HepG2 (cell line): ENCODE data around the gene DNAJC9. TPM values are rescaled to one million over a fixed set of nuclear protein-coding genes. Genes with fewer than 3 reads are reported as not detected.
A peak's percentile ranks its signal among the peaks of the same experiment; 100 is the strongest.

Experiments used
- BATF2 ChIP-seq: sonication (generic); formaldehyde crosslinking; IDR thresholded peaks from 2 replicates; pipeline ENCODE4 v1.8.0; 2022; ENCODE audit warnings: mild to moderate bottlenecking, missing genetic modification reagents, moderate library complexity
- CSRNP2 ChIP-seq: sonication (generic); formaldehyde crosslinking; conservative IDR thresholded peaks from 2 replicates; pipeline ENCODE4 v1.8.0; 2022; ENCODE audit warnings: low read depth, missing genetic modification reagents
- KLF13 ChIP-seq: sonication (generic); formaldehyde crosslinking; IDR thresholded peaks from 2 replicates; pipeline ENCODE4 v1.4.0; 2020; ENCODE audit warnings: mild to moderate bottlenecking, missing genetic modification reagents
- LCORL ChIP-seq, 2 experiments: fragments of 450-650 bp in 1 of 2; sonication (generic) in 1 of 2; formaldehyde crosslinking in 1 of 2; IDR thresholded peaks; 2 replicates each; pipeline versions ENCODE4 v1.5.0 to v1.6.1; 2017 to 2020; ENCODE audit warnings: antibody characterized with exemption in 1 of 2, missing genetic modification reagents in 1 of 2
- MAFG ChIP-seq: sonication (generic); formaldehyde crosslinking; IDR thresholded peaks from 2 replicates; pipeline ENCODE4 v1.5.1; 2020; ENCODE audit warnings: mild to moderate bottlenecking, missing genetic modification reagents
- MAZ ChIP-seq, 2 experiments: sonication (generic) in 1 of 2; formaldehyde crosslinking in 1 of 2; IDR thresholded peaks; 2 replicates each; pipeline versions ENCODE4 v1.5.0 to v1.6.1; 2012 to 2020; ENCODE audit warnings: low read depth in 2 of 2, mild to moderate bottlenecking in 2 of 2, borderline replicate concordance in 1 of 2, improper control_type of control experiment in 1 of 2, low read length in 1 of 2, missing genetic modification reagents in 1 of 2, moderate library complexity in 1 of 2
- NCOA1 ChIP-seq: sonication (generic); formaldehyde crosslinking; IDR thresholded peaks from 2 replicates; pipeline ENCODE4 v1.9.0; 2021; ENCODE audit warnings: missing genetic modification reagents
- NFRKB ChIP-seq: fragments of 450-650 bp; IDR thresholded peaks from 2 replicates; pipeline ENCODE4 v1.6.1; 2017
- POGK ChIP-seq: sonication (generic); formaldehyde crosslinking; conservative IDR thresholded peaks from 2 replicates; pipeline ENCODE4 v1.8.0; 2022; ENCODE audit warnings: mild to moderate bottlenecking, moderate library complexity, missing genetic modification reagents
- REL ChIP-seq: sonication (generic); formaldehyde crosslinking; conservative IDR thresholded peaks from 2 replicates; pipeline ENCODE4 v1.8.0; 2022; ENCODE audit warnings: mild to moderate bottlenecking, missing genetic modification reagents, moderate library complexity
- SMAD3 ChIP-seq: sonication (generic); formaldehyde crosslinking; IDR thresholded peaks from 2 replicates; pipeline ENCODE4 v1.4.0; 2020; ENCODE audit warnings: missing genetic modification reagents
- STAT6 ChIP-seq: sonication (generic); formaldehyde crosslinking; IDR thresholded peaks from 2 replicates; pipeline ENCODE4 v1.4.0; 2020; ENCODE audit warnings: missing genetic modification reagents, mild to moderate bottlenecking, borderline replicate concordance
- ZBTB20 ChIP-seq: sonication (generic); formaldehyde crosslinking; IDR thresholded peaks from 2 replicates; pipeline ENCODE4 v1.8.1; 2023; ENCODE audit warnings: missing genetic modification reagents, low read depth, mild to moderate bottlenecking, borderline replicate concordance
- ZNF331 ChIP-seq: sonication (generic); formaldehyde crosslinking; IDR thresholded peaks from 2 replicates; pipeline ENCODE4 v1.4.0; 2020; ENCODE audit warnings: missing genetic modification reagents
- ZNF362 ChIP-seq: sonication (generic); formaldehyde crosslinking; IDR thresholded peaks from 2 replicates; pipeline ENCODE4 v1.4.0; 2020; ENCODE audit warnings: missing genetic modification reagents, mild to moderate bottlenecking, borderline replicate concordance
- ZNF484 ChIP-seq: sonication (generic); formaldehyde crosslinking; IDR thresholded peaks from 2 replicates; pipeline ENCODE4 v1.5.1; 2020; ENCODE audit warnings: mild to moderate bottlenecking, low read depth, missing genetic modification reagents, borderline replicate concordance
- ZNF589 ChIP-seq: sonication (generic); formaldehyde crosslinking; conservative IDR thresholded peaks from 2 replicates; pipeline ENCODE4 v1.8.0; 2022; ENCODE audit warnings: mild to moderate bottlenecking, moderate library complexity, missing genetic modification reagents
- ZNF605 ChIP-seq: sonication (generic); formaldehyde crosslinking; IDR thresholded peaks from 2 replicates; pipeline ENCODE4 v1.8.0; 2022; ENCODE audit warnings: mild to moderate bottlenecking, missing genetic modification reagents
- ZNF713 ChIP-seq: sonication (generic); formaldehyde crosslinking; IDR thresholded peaks from 2 replicates; pipeline ENCODE4 v1.4.0; 2020; ENCODE audit warnings: mild to moderate bottlenecking, missing genetic modification reagents
- ZSCAN25 ChIP-seq: sonication (generic); formaldehyde crosslinking; IDR thresholded peaks from 2 replicates; pipeline ENCODE4 v1.8.0; 2022; ENCODE audit warnings: mild to moderate bottlenecking, missing genetic modification reagents
- polyA plus RNA-seq, 8 experiments: library from polyadenylated mRNA; depleted of rRNA in 3 of 8; stranded (reverse) in 7 of 8; unstranded in 1 of 8; fragments of >200 nt; fragmentation: Illumina TruSeq in 4 of 8; extraction: Trizol in 4 of 8; gene quantifications; 2 replicates each; pipeline versions ENCODE4 v1.2.1 to v1.2.3, GENCODE V29; 2011 to 2016; ENCODE audit warnings: low read depth in 4 of 8, missing spikeins in 1 of 8, mixed read lengths in 1 of 8; ENCODE audit not compliant: insufficient read depth in 1 of 8
- total RNA-seq, 5 experiments: library from RNA; depleted of rRNA; stranded (reverse); fragments of >200 nt; fragmentation: Illumina TruSeq; extraction: Trizol; gene quantifications; 2 replicates each; pipeline ENCODE4 v1.2.3, GENCODE V29; 2016; ENCODE audit warnings: low read depth in 1 of 5

The DNAJC9 gene
- total and polyA plus RNA-seq, 2 of the 13 experiments (the other 11 are each of a cell fraction or from before 2014, with no cell fraction given): 15.9 to 60.3 TPM

- TF ChIP-seq ZNF605 (CRISPR knock-in tag): peak; percentile 97
- peak; percentile 59 for TF ChIP-seq SMAD3 (CRISPR knock-in tag)
- no peak for TF ChIP-seq NFRKB
- no peak for TF ChIP-seq CSRNP2 (CRISPR knock-in tag)
- no peak for TF ChIP-seq MAZ (IDR thresholded peaks at IDR 0.05; ENCODE audit: borderline replicate concordance, low read depth, low read length)
- TF ChIP-seq MAZ (CRISPR knock-in tag; IDR thresholded peaks at IDR 0.05; ENCODE audit: low read depth): peak; percentile 93
- TF ChIP-seq KLF13 (CRISPR knock-in tag): no peak
- 0 out of 2 replicates have a peak, but pooled peaks have one; percentile 62 for TF ChIP-seq ZNF589 (CRISPR knock-in tag)
- peak; percentile 67; the same call in 1 of the 2 replicates for TF ChIP-seq BATF2 (CRISPR knock-in tag)
- 0 out of 2 replicates have a peak, but pooled peaks have one; percentile 36 for TF ChIP-seq ZBTB20 (CRISPR knock-in tag)
- TF ChIP-seq ZSCAN25 (CRISPR knock-in tag): no peak; the same call in 1 of the 2 replicates
- no peak for TF ChIP-seq MAFG (CRISPR knock-in tag)
- no peak for TF ChIP-seq ZNF713
- peak; percentile 78; the same call in 1 of the 2 replicates for TF ChIP-seq REL (CRISPR knock-in tag)
- TF ChIP-seq STAT6: peak; percentile 84; the same call in 1 of the 2 replicates
- TF ChIP-seq ZNF331 (CRISPR knock-in tag): peak; percentile 85
- TF ChIP-seq POGK: peak; percentile 92
- TF ChIP-seq NCOA1 (CRISPR knock-in tag): peak; percentile 97
- peak; percentile 58; the same call in 1 of the 2 replicates for TF ChIP-seq ZNF362 (CRISPR knock-in tag)
- TF ChIP-seq ZNF484 (CRISPR knock-in tag): no peak
- no peak for TF ChIP-seq LCORL (IDR thresholded peaks at IDR 0.05)
- TF ChIP-seq LCORL (CRISPR knock-in tag; IDR thresholded peaks at IDR 0.05): peak; percentile 95
Observed at GRCh38 chr10:73246646-73247508, at the start of gene DNAJC9 (continued).
